ENCODE results near the gene AP1S2.

AP1S2 gene

DNA sequence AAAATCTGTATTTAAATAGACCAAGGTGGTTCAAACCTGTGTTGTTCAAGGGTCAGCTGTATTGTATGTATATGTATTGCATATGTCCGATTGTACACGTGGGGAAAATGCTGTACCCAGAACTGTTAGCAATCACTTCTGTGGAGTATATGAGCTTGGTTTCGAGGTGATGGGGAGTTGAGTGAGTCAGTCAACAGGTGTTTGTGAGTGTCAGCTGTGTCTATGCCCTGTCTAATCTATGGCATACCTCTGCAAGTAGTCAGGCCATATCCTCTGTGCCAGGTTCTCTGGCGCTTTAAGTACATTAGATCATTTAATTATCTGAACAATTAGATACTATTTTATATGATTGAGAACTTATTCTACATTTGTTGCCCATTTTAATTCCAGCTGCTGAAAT, 56.9 kb downstream of the AP1S2 start:
- in situ Hi-C loops (cut with MboI; ENCODE audit: low pct_unique_long_range_greater_than_20kb, low sequenced_read_pairs, unreplicated experiment): no loop called here
- TF ChIP-seq, protein P1, sequence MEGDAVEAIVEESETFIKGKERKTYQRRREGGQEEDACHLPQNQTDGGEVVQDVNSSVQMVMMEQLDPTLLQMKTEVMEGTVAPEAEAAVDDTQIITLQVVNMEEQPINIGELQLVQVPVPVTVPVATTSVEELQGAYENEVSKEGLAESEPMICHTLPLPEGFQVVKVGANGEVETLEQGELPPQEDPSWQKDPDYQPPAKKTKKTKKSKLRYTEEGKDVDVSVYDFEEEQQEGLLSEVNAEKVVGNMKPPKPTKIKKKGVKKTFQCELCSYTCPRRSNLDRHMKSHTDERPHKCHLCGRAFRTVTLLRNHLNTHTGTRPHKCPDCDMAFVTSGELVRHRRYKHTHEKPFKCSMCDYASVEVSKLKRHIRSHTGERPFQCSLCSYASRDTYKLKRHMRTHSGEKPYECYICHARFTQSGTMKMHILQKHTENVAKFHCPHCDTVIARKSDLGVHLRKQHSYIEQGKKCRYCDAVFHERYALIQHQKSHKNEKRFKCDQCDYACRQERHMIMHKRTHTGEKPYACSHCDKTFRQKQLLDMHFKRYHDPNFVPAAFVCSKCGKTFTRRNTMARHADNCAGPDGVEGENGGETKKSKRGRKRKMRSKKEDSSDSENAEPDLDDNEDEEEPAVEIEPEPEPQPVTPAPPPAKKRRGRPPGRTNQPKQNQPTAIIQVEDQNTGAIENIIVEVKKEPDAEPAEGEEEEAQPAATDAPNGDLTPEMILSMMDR (IDR thresholded peaks at IDR 0.05; ENCODE audit: extremely low read depth, insufficient read depth, missing control alignments): no peak
- DNase-seq (ENCODE audit: low spot score): no peak

- in situ Hi-C loops (cut with MboI; ENCODE audit: low pct_unique_long_range_greater_than_20kb, low sequenced_read_pairs, unreplicated experiment): no loop called here
- TF ChIP-seq, protein P1 (IDR thresholded peaks at IDR 0.05; ENCODE audit: extremely low read depth, insufficient read depth, missing control alignments): no peak
- peak; percentile 29 for DNase-seq (ENCODE audit: low spot score)
These were observed 63.8 kb downstream of the AP1S2 start for GRCh38 chrX:15790769-15791290.

DNA sequence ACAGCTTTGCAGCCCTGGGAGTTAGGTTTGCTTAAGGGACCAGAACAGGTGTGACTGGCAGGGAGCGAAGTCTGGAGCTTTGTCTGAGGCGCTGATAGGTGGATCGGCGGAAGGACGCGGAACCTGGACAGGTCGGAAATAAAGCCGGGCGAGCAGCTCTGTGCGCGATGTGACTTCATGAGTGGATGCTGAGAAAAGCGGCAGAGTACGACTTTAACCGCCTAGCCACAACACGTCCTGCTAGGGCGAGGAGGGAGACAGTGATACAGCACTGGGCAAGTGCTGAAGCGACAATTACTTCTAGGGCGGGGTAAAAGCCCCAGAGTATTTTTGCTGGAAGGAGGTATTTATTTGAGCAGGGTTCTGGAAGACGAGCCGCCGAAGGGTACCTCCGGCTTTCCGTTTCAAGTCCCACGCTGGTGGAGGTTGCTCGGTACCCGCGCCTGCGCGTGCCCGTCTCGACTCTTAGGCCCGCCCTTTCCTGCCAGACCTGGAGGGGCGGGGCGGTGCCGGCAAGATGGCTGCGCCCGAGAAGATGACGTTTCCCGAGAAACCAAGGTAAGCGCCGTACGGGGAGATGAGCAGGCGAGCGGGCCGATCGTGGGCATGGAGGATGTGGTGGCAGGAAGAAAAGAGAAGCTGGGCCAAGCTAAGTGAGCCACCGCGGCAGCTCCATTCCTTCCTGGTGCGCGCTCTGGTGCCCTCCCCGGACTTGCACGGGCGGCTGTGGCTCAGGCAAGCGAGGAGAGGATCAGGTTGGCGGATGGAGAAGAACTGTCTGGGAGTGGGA, 64.4 kb downstream of the AP1S2 start, which contains the start of gene ZRSR2:
Gene ZRSR2 (plus strand): TSS at position 506 of the 790 bp plus-strand sequence. CDS start 12 bp downstream, at position 518.
- in situ Hi-C loops (cut with MboI; ENCODE audit: low pct_unique_long_range_greater_than_20kb, low sequenced_read_pairs, unreplicated experiment): no loop called here

GRCh38 chrX:15786915-15787314, 67.7 kb downstream of the AP1S2 start:
- in situ Hi-C loops (cut with MboI; ENCODE audit: low pct_unique_long_range_greater_than_20kb, low sequenced_read_pairs, unreplicated experiment): no loop called here
- TF ChIP-seq, protein P1 (IDR thresholded peaks at IDR 0.05; ENCODE audit: extremely low read depth, insufficient read depth, missing control alignments): no peak
- DNase-seq (ENCODE audit: low spot score): no peak

More for the DNA sequence above, 64.4 kb downstream of the AP1S2 start, which contains the start of gene ZRSR2:
- TF ChIP-seq, protein P1 (IDR thresholded peaks at IDR 0.05; ENCODE audit: extremely low read depth, insufficient read depth, missing control alignments): no peak
- peak; percentile 92 for DNase-seq (ENCODE audit: low spot score)

DNA sequence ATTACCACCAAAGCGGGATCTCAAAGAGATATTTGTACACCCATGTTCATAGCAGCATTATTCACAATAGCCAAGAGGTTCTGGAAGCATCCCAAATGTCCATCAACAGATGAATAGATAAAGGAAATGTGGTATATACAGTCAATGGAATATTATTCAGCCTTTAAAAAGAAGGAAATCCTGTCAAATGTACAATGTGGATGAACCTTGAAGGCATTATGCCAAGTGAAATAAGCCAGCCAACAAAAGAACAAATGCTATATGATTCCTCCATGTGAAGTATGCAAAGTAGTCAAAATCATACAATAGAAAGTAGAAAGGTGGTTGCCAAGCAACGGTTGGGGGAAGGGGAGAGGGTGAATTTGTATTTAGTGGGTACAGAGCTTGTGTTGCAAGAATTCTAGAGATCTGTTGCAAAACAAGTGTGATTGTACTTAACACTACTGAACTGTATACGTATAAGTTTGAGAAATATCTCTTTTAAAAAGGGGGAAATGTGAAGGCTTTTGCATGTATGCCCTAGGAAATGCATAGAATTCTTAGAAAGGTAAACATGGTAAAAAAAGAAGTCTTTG, 69.3 kb downstream of the AP1S2 start:
- in situ Hi-C loops (cut with MboI; ENCODE audit: low pct_unique_long_range_greater_than_20kb, low sequenced_read_pairs, unreplicated experiment): no loop called here
- no peak for DNase-seq (ENCODE audit: low spot score)
- TF ChIP-seq, protein P1 (IDR thresholded peaks at IDR 0.05; ENCODE audit: extremely low read depth, insufficient read depth, missing control alignments): no peak

- in situ Hi-C loops (cut with MboI; ENCODE audit: low pct_unique_long_range_greater_than_20kb, low sequenced_read_pairs, unreplicated experiment): no loop called here
- TF ChIP-seq, protein P1 (IDR thresholded peaks at IDR 0.05; ENCODE audit: extremely low read depth, insufficient read depth, missing control alignments): no peak
- peak; percentile 59 for DNase-seq (ENCODE audit: low spot score)
These were observed 72.5 kb downstream of the AP1S2 start for GRCh38 chrX:15781961-15782699.

Measured in GM13977 (cell line).